Ascending aorta (tissue), 2 donors: ENCODE results near the gene DCTN1. TPM values are rescaled to one million over a fixed set of nuclear protein-coding genes. Genes with fewer than 3 reads are reported as not detected.

Experiments used
- DNase-seq, 2 donors: peaks; one replicate each; pipeline ENCODE4 v3.0.0-alpha.2; 2019; ENCODE audit warnings: low spot score in 2 of 2
- H3K27ac ChIP-seq, 2 donors: fragments of 200-600 bp; sonication (generic); one replicate each; pipeline ENCODE4 v1.5.1; 2016 to 2017; ENCODE audit warnings: mild to moderate bottlenecking in 1 of 2
- H3K27me3 ChIP-seq: fragments of 200-600 bp; sonication (generic); one replicate; pipeline ENCODE4 v1.5.1; 2017
- H3K36me3 ChIP-seq, 2 donors: fragments of 200-600 bp; sonication (generic); one replicate each; pipeline ENCODE4 v1.5.1; 2016
- H3K4me1 ChIP-seq, 2 donors: fragments of 200-600 bp; sonication (generic); one replicate each; pipeline ENCODE4 v1.5.1; 2016 to 2017; ENCODE audit warnings: mild to moderate bottlenecking in 1 of 2
- H3K4me3 ChIP-seq, 2 donors: fragments of 200-600 bp; sonication (generic); one replicate each; pipeline ENCODE4 v1.5.1; 2016 to 2017; ENCODE audit warnings: mild to moderate bottlenecking in 1 of 2
- H3K9me3 ChIP-seq, 2 donors: fragments of 200-600 bp; sonication (generic); one replicate each; pipeline ENCODE4 v1.5.1; 2016
- CTCF ChIP-seq, 3 experiments: fragments of 200-600 bp in 2 of 3; fragments of 450-650 bp in 1 of 3; sonication (generic) in 2 of 3; IDR thresholded peaks; one replicate each; pipeline ENCODE4 v1.5.1; 2016 to 2019; ENCODE audit warnings: antibody characterized with exemption in 3 of 3, mild to moderate bottlenecking in 1 of 3, moderate library complexity in 1 of 3
- intact Hi-C: fragments of 100-400 bp; cut with DNase I; formaldehyde crosslinking; loops from one replicate; pipeline ENCODE4 v1.15.1; 2023
- total RNA-seq: library from RNA; depleted of rRNA; stranded (reverse); fragments of >200 nt; gene quantifications from one replicate; pipeline ENCODE4 v1.1.0, GENCODE V29; 2016

The DCTN1 gene
- total RNA-seq, 1 donor from 2014 or later: 152 TPM

GRCh38 chr2:74391580-74392448 lies 11.7 kb upstream of the DCTN1 start:
- TF ChIP-seq CTCF (IDR thresholded peaks at IDR 0.05): peak; percentile 88 to 97 (median 94)
- no peaks in the 10 kb centered on the region for H3K27me3 ChIP-seq
- H3K27ac ChIP-seq: peak overlapping the region; percentile 84 to 89
- no peaks in the 10 kb centered on the region for H3K9me3 ChIP-seq
- peaks cover 13 to 21% of the 10 kb centered on the region in 2 donors for H3K4me1 ChIP-seq
- peak; percentile 55 to 93 for DNase-seq
- no peaks in the 10 kb centered on the region for H3K36me3 ChIP-seq
- intact Hi-C loops: loop anchor here (1.0 to 2.0 kb wide), 2 partner anchors 17 to 390 kb away; no protein-coding TSS in a partner anchor
- H3K4me3 ChIP-seq: peak overlapping the region; percentile 92 to 94

- Histone ChIP-seq H3K36me3 (no peaks in the 10 kb centered on the region), H3K9me3 (no peaks in the 10 kb centered on the region), H3K27me3 (no peaks in the 10 kb centered on the region), H3K4me3 (peak overlapping the region; percentile 92 to 94), H3K27ac (peak overlapping the region; percentile 84 to 89), H3K4me1 (peaks cover 13 to 21% of the 10 kb centered on the region in 2 donors)
- TF ChIP-seq CTCF (IDR thresholded peaks at IDR 0.05): no peak
- DNase-seq: no peak
- intact Hi-C loops: loop anchor here (2.0 kb wide), 1 partner anchor 16 kb away; no protein-coding TSS in a partner anchor
These were observed 11.1 kb upstream of the DCTN1 start for GRCh38 chr2:74391209-74391579.

GRCh38 chr2:74390606-74391005 lies 10.5 kb upstream of the DCTN1 start:
- Histone ChIP-seq H3K9me3 (no peaks in the 10 kb centered on the region), H3K4me3 (peak overlapping the region; percentile 92 to 94), H3K27ac (no peak overlapping the region), H3K4me1 (peaks cover 13 to 21% of the 10 kb centered on the region in 2 donors), H3K27me3 (no peaks in the 10 kb centered on the region), H3K36me3 (no peaks in the 10 kb centered on the region)
- intact Hi-C loops: loop anchor here (2.0 kb wide), 1 partner anchor 16 kb away; no protein-coding TSS in a partner anchor
- no peak for TF ChIP-seq CTCF (IDR thresholded peaks at IDR 0.05)
- no peak for DNase-seq

- peak overlapping the region; percentile 10 to 48 for H3K27ac ChIP-seq
- no peaks in the 10 kb centered on the region for H3K27me3 ChIP-seq
- H3K9me3 ChIP-seq: no peaks in the 10 kb centered on the region
- H3K4me3 ChIP-seq: no peak overlapping the region
- H3K4me1 ChIP-seq: peaks cover 14 to 31% of the 10 kb centered on the region in 2 donors
- intact Hi-C loops: no loop called here
- H3K36me3 ChIP-seq: no peaks in the 10 kb centered on the region
- no peak for TF ChIP-seq CTCF (IDR thresholded peaks at IDR 0.05)
- DNase-seq: peak in 1 of 2 donors; percentile 18
These were observed 7.2 kb upstream of the DCTN1 start for GRCh38 chr2:74387346-74387745.

GRCh38 chr2:74385396-74385795 lies 5.3 kb upstream of the DCTN1 start:
- Histone ChIP-seq H3K36me3 (no peaks in the 10 kb centered on the region), H3K27me3 (no peaks in the 10 kb centered on the region), H3K4me1 (peaks cover 18 to 41% of the 10 kb centered on the region in 2 donors), H3K27ac (peak overlapping the region in 1 of 2 donors; percentile 71), H3K4me3 (no peak overlapping the region), H3K9me3 (no peaks in the 10 kb centered on the region)
- intact Hi-C loops: no loop called here
- peak in 1 of 2 donors; percentile 60 for DNase-seq
- no peak for TF ChIP-seq CTCF (IDR thresholded peaks at IDR 0.05)
